ENCODE results near the gene FBXL16.
A peak's percentile ranks its signal among the peaks of the same experiment; 100 is the strongest.

FBXL16 gene

GRCh38 chr16:706189-707061 lies 824 bp upstream of the FBXL16 start:
- Histone ChIP-seq H3K27me3 (ENCODE audit: insufficient read depth, poor library complexity, severe bottlenecking) (peaks cover 70% of the 10 kb centered on the region), H3K4me3 (replicated peaks; ENCODE audit: insufficient read depth, low read length) (no peak overlapping the region), H3K27ac (replicated peaks) (no peak overlapping the region)
- no peak for TF ChIP-seq CTCF (IDR thresholded peaks at IDR 0.05; ENCODE audit: insufficient read depth, low read length)
- TF ChIP-seq GABPA (IDR thresholded peaks at IDR 0.05; ENCODE audit: low read depth): no peak
- TF ChIP-seq POLR2AphosphoS5 (IDR thresholded peaks at IDR 0.05; ENCODE audit: low read depth): no peak
- TF ChIP-seq REST (IDR thresholded peaks at IDR 0.05; ENCODE audit: insufficient replicate concordance, low read depth): no peak
- TF ChIP-seq SPI1 (IDR thresholded peaks at IDR 0.05; ENCODE audit: borderline replicate concordance, low read depth): no peak
- DNase-seq (ENCODE audit: low read depth in 1 of 2, low spot score in 1 of 2): no peak

- no peak overlapping the region for H3K4me3 ChIP-seq (replicated peaks; ENCODE audit: insufficient read depth, low read length)
- H3K27me3 ChIP-seq (ENCODE audit: insufficient read depth, poor library complexity, severe bottlenecking): peaks cover 67% of the 10 kb centered on the region
Observed at GRCh38 chr16:704552-705380, 835 bp downstream of the FBXL16 start.

More at GRCh38 chr16:704552-705380, 835 bp downstream of the FBXL16 start:
- TF ChIP-seq GABPA (IDR thresholded peaks at IDR 0.05; ENCODE audit: low read depth) (no peak), REST (IDR thresholded peaks at IDR 0.05; ENCODE audit: insufficient replicate concordance, low read depth) (peak; percentile 85), CTCF (IDR thresholded peaks at IDR 0.05; ENCODE audit: insufficient read depth, low read length) (no peak), SPI1 (IDR thresholded peaks at IDR 0.05; ENCODE audit: borderline replicate concordance, low read depth) (no peak), POLR2AphosphoS5 (IDR thresholded peaks at IDR 0.05; ENCODE audit: low read depth) (no peak)
- H3K27ac ChIP-seq (replicated peaks): no peak overlapping the region
- DNase-seq (ENCODE audit: low read depth in 1 of 2, low spot score in 1 of 2): no peak

Data from HL-60 (cell line).